DND-41 (cell line): Measurements from ENCODE around the gene KRTAP10-5.

Source experiments
- CTCF ChIP-seq: IDR thresholded peaks from 2 replicates; pipeline ENCODE4 v1.5.1; 2012; ENCODE audit warnings: borderline replicate concordance, low read length, moderate library complexity, mild to moderate bottlenecking; ENCODE audit not compliant: poor library complexity, severe bottlenecking; ENCODE audit errors: extremely low read depth
- EZH2 ChIP-seq: IDR thresholded peaks from 3 replicates; pipeline ENCODE4 v1.6.1; 2012; ENCODE audit warnings: borderline replicate concordance, low read depth, mild to moderate bottlenecking, moderate library complexity, low read length, inconsistent platforms; ENCODE audit not compliant: severe bottlenecking

GRCh38 chr21:44603911-44604310 lies 23.5 kb upstream of the KRTAP10-5 start:
- no peak for TF ChIP-seq CTCF
- no peak for TF ChIP-seq EZH2
